Neural progenitor cell (in vitro differentiated cells): ENCODE measurements around the gene FBXO4.

ENCODE experiments used
- EZH2 ChIP-seq: fragments of 200-600 bp; sonication (generic); IDR thresholded peaks from 2 replicates; pipeline ENCODE4 v1.6.1; 2017; ENCODE audit warnings: antibody characterized with exemption, mild to moderate bottlenecking, moderate library complexity
- EZH2phosphoT487 ChIP-seq: fragments of 200-600 bp; sonication (generic); IDR thresholded peaks from 2 replicates; pipeline ENCODE4 v1.6.1; 2017; ENCODE audit warnings: antibody characterized with exemption
- TF ChIP-seq, protein P1 (sequence below): fragments of 200-600 bp; sonication (generic); IDR thresholded peaks from 2 replicates; pipeline ENCODE4 v1.5.1; 2017; ENCODE audit warnings: antibody characterized with exemption, mild to moderate bottlenecking

DNA sequence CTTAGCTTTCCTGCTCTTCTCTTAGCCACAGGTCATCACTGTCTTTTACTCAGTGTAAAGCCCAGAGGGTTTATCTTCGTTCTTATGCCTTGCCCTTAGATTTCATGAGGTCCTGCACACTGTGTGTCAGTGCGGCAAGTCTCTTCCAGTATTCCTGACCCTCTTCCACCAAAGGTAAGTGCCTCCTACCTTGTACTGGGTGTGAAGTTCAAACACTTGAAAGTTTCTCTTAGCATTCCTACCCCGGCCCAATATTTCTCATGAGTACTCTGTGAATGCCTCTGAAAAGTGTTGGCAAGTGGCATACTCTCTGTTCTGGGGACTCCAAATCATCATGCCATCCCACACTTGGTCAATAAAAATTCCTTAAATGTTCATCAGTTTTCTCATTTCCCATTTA lies 37.4 kb downstream of the FBXO4 start:
- TF ChIP-seq, protein P1, sequence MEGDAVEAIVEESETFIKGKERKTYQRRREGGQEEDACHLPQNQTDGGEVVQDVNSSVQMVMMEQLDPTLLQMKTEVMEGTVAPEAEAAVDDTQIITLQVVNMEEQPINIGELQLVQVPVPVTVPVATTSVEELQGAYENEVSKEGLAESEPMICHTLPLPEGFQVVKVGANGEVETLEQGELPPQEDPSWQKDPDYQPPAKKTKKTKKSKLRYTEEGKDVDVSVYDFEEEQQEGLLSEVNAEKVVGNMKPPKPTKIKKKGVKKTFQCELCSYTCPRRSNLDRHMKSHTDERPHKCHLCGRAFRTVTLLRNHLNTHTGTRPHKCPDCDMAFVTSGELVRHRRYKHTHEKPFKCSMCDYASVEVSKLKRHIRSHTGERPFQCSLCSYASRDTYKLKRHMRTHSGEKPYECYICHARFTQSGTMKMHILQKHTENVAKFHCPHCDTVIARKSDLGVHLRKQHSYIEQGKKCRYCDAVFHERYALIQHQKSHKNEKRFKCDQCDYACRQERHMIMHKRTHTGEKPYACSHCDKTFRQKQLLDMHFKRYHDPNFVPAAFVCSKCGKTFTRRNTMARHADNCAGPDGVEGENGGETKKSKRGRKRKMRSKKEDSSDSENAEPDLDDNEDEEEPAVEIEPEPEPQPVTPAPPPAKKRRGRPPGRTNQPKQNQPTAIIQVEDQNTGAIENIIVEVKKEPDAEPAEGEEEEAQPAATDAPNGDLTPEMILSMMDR, result no peak
- no peak for TF ChIP-seq EZH2
- TF ChIP-seq EZH2phosphoT487, result no peak
